Prostate gland (tissue), 2 donors: ENCODE measurements around the gene GRIN3B.

Experiments used
- POLR2AphosphoS5 ChIP-seq: sonication (generic); formaldehyde crosslinking; IDR thresholded peaks from one replicate; pipeline ENCODE4 v1.6.1; 2017; ENCODE audit warnings: antibody characterized with exemption
- TF ChIP-seq, protein P1 (sequence below), 4 experiments: fragments of 200-600 bp in 2 of 4; fragments of 450-650 bp in 2 of 4; sonication (generic) in 2 of 4; IDR thresholded peaks; 1 replicate in 3 of 4; 2 replicates in 1 of 4; pipeline ENCODE4 v1.5.1; 2016 to 2019; ENCODE audit warnings: antibody characterized with exemption in 4 of 4, mild to moderate bottlenecking in 2 of 4, moderate library complexity in 2 of 4

GRCh38 chr19:955803-956765 is 44.1 kb upstream of the GRIN3B start:
- TF ChIP-seq, protein P1, sequence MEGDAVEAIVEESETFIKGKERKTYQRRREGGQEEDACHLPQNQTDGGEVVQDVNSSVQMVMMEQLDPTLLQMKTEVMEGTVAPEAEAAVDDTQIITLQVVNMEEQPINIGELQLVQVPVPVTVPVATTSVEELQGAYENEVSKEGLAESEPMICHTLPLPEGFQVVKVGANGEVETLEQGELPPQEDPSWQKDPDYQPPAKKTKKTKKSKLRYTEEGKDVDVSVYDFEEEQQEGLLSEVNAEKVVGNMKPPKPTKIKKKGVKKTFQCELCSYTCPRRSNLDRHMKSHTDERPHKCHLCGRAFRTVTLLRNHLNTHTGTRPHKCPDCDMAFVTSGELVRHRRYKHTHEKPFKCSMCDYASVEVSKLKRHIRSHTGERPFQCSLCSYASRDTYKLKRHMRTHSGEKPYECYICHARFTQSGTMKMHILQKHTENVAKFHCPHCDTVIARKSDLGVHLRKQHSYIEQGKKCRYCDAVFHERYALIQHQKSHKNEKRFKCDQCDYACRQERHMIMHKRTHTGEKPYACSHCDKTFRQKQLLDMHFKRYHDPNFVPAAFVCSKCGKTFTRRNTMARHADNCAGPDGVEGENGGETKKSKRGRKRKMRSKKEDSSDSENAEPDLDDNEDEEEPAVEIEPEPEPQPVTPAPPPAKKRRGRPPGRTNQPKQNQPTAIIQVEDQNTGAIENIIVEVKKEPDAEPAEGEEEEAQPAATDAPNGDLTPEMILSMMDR (IDR thresholded peaks at IDR 0.05), result no peak
- no peak for TF ChIP-seq POLR2AphosphoS5
